ENCODE data around the gene CEBPG.

Gene CEBPG

DNA sequence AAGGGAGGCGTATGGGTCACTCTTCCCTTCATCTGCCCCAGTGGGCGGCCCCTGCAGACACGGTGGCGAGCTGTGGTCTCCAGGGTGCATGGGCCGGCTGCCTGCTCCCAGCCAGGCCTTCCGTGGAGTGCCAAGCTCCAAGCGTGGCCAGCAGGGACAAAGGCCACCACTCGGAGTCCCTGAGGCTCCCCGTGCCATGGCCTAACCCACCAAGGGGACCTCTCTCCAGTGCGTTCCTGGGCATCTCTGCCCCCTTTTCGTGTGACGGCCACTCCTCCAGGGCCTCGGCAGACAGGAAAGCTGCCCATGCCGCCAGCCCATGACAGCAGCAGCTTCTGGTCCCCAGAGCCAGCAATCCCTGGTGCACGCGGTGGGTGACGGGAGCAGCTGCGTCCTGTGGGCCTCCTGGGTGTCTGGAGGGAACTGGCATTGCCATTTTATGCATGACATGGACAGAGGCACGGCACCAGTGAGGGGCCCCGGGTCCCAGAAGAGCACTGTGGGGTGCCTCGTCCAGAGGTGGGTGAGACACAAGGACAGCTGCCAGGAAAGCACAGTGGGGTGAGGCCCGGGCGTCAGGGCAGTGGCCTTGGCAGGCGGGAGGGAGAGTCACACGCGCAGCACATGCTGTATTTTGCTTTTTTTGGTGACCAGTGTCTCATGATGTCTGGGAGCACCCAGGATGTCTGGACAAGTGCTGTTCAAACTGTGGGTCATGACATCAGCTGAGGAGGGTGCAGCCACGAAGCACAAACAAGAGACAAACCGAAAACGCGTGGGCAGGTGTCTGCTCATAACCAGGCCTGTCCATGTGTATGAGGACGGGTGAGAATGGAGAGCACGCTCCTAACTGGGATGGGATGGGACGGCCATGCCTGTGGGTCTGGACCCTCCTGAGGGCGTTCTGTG lies 32.3 kb downstream of the CEBPG start:
- DNase-seq (ENCODE audit: low spot score): peak; percentile 59

- DNase-seq (ENCODE audit: low spot score): peak; percentile 40
Observed at GRCh38 chr19:33406521-33407139, 33.1 kb downstream of the CEBPG start.

DNA sequence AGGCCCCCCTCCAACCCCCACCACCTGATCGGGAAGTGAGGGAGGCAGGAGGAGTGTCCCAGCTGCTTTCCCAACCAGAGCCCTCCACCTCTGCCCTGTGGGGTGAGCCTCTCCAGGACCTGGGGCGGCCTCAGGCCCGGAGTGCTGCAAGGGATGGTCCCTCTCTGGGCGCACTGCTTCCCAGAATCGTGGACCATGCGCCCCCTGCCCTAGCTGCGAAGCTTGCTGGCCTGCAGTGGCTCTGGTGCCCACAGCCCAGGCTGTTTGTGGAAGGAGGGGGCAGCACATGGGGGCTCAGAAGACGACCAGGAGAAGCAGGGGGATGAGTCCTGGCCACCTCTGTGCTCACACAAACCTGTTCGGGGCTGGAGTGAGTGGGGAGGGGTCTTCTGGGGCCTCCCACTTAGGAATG lies 33.6 kb downstream of the CEBPG start:
- no peak for DNase-seq (ENCODE audit: low spot score)

GRCh38 chr19:33407716-33408115 lies 34.2 kb downstream of the CEBPG start:
- DNase-seq (ENCODE audit: low spot score): no peak

GRCh38 chr19:33408116-33408515 lies 34.6 kb downstream of the CEBPG start:
- no peak for DNase-seq (ENCODE audit: low spot score)

DNA sequence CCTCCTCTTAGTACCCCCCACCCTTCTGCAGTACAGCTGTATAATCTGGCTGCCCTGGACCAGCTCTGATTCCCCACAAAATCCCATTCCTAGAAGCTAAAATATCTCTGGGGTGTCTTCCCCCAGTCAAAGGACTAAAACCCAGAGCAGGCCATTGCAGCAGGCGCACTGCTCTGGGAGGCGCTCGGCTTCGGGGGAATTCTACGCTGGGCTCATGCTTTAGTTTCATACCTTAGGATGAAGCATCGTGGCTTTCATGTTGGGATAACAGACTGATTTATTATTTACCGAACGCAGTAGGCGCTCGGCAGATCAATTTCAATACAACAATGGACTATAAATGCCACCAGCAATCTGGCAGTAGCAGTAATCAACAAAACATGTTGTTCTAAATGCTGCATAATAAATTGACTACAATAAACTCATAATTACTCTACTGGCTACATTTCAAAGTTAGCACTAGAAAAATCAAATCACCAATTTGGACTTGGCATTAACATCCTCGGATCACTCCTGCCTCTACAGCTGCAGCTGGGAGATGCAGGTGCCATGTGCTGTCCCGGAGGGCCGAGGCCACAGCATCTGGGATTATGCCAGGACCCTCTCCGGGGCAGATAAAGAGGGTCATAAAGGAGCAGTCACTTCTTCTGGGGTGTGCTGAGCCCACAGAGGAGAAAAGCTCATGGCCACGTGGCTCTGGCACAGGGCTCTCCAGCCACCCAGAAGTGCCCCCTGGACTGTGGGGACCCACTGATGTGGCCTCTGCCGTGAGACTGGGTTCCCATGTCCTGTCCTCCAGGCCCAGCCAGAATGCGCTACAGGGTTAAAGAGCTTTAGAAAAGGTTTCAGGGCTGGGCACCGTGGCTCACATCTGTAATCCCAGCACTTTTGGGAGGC lies 35.3 kb downstream of the CEBPG start:
- no peak for DNase-seq (ENCODE audit: low spot score)

DNA sequence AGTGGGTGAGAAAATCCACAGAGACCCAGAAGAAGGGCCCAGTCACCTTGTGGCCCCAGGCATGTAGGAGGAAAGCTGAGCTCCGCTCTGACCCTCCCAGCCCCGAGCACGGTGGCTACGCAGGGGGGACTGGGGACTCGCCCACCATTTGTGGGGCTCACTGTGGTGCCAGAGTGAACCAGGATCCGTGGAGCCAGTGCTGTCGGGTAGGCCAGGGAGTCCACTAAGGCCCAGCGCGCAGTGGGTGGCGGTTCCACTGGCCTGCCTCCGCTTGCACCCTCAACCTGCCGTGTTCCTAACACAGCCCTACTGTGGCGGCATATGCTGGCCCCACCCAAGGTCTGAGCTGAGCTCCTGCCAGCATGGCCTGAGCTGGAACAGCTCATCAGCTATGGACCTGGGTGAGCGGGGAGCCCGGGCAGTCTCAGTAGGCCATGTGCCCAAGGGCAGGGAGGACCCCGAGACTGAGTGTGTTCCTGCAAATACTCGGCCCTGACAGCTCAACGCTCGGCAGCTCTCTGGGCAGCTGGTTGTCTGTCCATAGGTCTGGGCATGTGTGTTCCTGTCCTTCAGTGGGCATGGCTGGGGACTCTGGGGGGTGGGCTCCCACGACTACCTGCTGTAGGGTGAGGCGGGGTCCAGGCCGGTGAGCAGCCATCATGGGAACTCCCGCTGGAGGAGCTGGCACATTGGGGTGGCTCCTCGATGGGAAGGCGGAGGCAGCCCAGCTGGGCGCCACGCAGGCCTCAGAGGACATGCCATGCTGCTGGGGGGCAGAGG lies 36.6 kb downstream of the CEBPG start:
- no peak for DNase-seq (ENCODE audit: low spot score)

DNA sequence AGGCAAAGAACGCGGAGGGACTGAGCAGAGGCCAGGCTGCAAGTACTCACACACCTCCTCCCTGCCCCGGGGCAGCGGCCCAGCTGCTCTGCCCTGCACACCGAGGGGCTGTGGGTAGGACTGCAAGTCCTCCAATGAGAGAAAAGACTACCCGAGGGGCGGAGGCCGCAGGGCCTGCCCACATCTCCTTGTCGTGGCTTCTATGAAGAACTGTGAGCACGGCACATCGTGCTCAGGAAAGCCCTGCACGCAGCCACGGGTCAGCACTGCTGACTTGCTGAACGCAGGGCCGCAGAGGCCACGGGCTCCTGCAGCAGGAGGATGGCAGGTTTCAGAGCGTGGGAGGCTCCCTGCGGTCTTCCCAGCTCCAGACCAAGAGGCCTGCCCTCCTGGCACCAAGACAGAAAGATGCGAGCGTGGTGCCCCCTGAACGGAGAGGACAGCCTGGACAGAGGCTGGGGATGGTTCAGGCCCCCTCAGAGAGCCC lies 37.4 kb downstream of the CEBPG start:
- DNase-seq (ENCODE audit: low spot score): no peak

DNA sequence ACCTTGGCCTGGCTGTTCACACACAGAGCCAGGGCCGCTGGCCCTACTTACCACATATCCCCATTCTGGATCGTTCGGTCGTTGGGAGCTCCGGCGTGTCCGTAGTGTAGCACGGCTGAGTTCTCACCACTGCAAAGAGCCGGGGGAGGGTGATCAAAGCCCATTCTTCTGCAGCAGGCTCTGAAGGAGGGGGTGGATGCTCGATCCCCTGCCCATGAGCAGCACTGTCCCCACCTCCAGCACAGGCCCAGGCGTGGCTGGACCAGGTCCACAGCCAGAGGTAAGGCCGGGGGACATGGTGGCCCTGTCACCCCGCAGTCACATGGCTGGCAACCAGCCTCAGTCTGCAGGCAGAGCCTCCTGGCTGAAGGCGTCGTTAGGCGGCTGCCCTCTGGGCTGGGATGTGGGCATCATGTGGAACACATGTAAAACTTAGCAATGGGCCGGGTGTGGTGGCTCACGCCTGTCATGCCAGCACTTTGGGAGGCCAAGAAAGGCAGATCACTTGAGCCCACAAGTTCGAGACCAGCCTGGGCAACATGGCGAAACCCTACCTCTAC lies 38.2 kb downstream of the CEBPG start:
- no peak for DNase-seq (ENCODE audit: low spot score)

DNA sequence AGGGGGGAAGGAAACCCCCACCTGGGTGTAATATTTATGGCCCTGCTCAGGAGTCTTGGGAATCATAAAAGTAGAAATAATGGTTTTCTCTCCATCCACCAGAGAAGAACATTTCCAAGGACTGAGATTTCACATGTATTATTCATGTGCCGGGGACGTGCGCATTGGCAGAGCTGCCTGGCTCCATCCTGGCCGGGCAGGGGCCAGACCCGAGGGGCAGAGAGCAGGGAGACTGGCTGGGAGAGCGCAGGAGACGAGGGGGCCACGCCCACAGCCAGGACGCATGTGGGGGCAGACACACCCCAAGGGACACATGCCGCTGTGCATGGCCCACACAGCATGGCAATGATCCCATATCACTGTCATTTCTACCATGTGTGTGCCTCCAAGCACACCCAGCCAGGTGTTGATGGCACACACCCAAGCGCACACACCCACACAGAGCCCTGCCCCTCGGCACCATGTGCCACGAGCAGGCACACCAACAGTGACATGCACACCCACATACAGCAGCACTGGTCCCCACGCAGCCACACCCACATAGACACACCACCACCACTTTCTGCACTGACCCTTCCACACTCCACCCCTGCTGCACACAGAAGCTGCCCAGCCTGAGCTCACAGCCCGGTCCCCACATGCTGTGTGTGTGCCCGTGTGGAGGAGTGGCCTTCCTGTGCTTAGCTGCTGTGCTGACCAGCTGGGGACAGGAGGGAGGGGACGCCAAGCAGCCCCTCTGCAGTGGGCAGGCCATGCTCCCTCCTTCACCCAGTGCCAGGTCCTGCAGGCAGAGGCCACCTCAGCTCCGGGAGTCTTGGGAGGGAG lies 39.3 kb downstream of the CEBPG start:
- DNase-seq (ENCODE audit: low spot score): no peak

- DNase-seq (ENCODE audit: low spot score): no peak
Observed at GRCh38 chr19:33413426-33413725, 39.9 kb downstream of the CEBPG start.

DNA sequence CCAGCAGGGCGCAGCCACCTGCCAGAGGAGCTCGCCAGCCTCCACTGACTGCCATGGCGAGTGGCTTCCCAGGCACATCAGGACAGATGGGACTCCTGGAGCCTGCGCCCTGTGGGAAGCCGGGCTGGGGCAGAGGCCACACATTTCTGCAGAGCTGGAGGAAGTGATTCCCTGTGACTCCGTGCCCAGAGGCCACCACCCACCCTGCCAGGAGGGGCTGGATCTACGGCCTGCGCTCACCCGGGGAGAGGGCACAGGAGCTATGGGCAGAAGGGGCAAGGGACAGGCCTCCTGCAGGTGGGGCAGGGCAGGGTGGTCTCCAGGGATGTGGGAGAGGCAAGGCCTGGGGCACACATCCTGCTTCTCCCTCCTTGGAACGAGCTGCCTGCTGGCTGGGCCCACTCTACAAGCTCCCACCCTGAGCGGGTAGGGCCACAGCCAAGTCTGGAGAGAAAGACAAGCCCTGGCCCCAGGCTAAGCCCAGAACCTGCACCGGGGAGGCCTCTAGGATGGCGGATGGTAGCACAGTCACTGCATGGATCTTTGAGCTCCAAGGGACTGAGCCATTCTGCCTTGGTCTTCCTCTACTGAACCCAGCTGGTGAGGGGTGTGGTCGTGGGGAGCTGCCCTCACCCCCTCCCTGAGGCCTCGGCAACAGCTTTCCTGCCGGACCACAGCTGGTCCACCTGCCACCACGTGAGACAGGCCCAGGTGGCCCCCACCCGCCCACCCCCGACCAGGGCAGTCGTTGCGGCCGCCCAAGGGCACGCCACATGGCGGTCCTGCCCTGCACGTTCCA lies 40.6 kb downstream of the CEBPG start:
- no peak for DNase-seq (ENCODE audit: low spot score)

GRCh38 chr19:33414667-33415605 lies 41.4 kb downstream of the CEBPG start:
- DNase-seq (ENCODE audit: low spot score): no peak

GRCh38 chr19:33416307-33417215 lies 43.1 kb downstream of the CEBPG start:
- no peak for DNase-seq (ENCODE audit: low spot score)

DNA sequence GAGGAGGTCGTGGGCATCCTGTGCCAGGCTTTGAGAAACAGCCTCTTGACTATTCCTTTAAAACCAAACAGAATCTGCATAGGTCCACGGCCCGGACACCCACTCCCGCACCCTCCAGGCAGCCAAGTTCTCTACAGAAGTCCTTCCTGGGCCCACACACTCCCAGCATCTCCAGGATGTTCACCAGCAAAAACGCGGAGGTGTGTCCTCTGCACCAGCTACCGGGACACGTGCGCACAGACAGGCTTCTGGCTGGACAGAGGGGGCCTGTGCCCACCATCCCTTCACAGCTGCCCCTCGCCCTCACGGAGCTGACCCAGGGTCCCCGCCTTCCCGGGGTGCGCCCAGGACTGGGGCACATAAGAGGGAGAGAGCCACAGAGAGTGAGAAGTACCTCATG lies 44.2 kb downstream of the CEBPG start:
- DNase-seq (ENCODE audit: low spot score): no peak

DNA sequence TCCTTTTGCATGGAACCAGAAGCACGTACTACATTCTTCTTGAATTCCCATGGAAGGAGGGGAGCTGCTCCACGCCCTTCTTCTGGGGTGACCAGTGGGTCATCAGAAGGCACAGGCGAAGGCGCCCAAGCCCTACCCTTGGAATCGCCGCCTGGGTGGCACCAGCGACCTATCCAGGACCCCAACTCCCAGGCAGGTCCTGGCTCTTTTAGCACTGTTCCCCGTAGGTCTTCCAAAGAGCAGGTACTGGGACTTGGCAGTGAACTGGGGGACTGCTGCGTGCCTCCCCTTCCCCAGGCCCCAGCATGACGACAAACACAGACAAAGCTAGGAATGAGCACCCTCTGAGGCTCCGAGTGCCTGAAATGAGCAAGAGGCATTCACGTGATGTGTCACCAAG lies 45.0 kb downstream of the CEBPG start:
- DNase-seq (ENCODE audit: low spot score): no peak

Data from globus pallidus (tissue), 1 donor.